Neural cell (in vitro differentiated cells): Measurements from ENCODE around the gene ABCB10. TPM values are rescaled to one million over a fixed set of nuclear protein-coding genes. Genes with fewer than 3 reads are reported as not detected.
"Not testable (repeated sequence)": the region's sequence is repeated elsewhere in the genome, so short reads cannot be mapped to it uniquely, and the experiment has no call there.

Source experiments
- H2AFZ ChIP-seq: fragments of 200-600, 300-800 bp; sonication (generic), shearing (Covaris generic); 2 replicates; pipeline ENCODE4 v1.6.0; 2014; ENCODE audit warnings: low read depth, mild to moderate bottlenecking, antibody characterized with exemption, low read length, moderate library complexity
- H3F3A ChIP-seq: fragments of 200-600 bp; shearing (Covaris generic); 2 replicates; pipeline ENCODE4 v1.6.1; 2016; ENCODE audit warnings: mild to moderate bottlenecking, moderate library complexity, mixed read lengths, antibody characterized with exemption, low read length; ENCODE audit not compliant: insufficient read depth, poor library complexity, severe bottlenecking
- H3K27ac ChIP-seq: fragments of 200-600, 300-800 bp; sonication (generic), shearing (Covaris generic); 2 replicates; pipeline ENCODE4 v1.5.1; 2014; ENCODE audit warnings: mild to moderate bottlenecking, low read length, moderate library complexity
- H3K27me3 ChIP-seq: fragments of 300-800, 200-600 bp; sonication (generic), shearing (Covaris generic); 2 replicates; pipeline ENCODE4 v1.6.0; 2014; ENCODE audit warnings: mild to moderate bottlenecking, low read depth, low read length, moderate library complexity; ENCODE audit not compliant: insufficient read depth
- H3K36me3 ChIP-seq: fragments of 300-800, 200-600 bp; sonication (generic), shearing (Covaris generic); 2 replicates; pipeline ENCODE4 v1.5.1; 2014; ENCODE audit warnings: mild to moderate bottlenecking, antibody characterized with exemption, low read length, moderate library complexity; ENCODE audit not compliant: insufficient read depth
- H3K4me2 ChIP-seq: fragments of 300-800, 200-600 bp; sonication (generic), shearing (Covaris generic); 2 replicates; pipeline ENCODE4 v1.6.0; 2014; ENCODE audit warnings: mild to moderate bottlenecking, low read length
- H3K4me3 ChIP-seq: fragments of 300-800, 200-600 bp; sonication (generic), shearing (Covaris generic); 2 replicates; pipeline ENCODE4 v1.5.1; 2014; ENCODE audit warnings: mild to moderate bottlenecking, low read length, moderate library complexity
- H3K79me2 ChIP-seq: fragments of 200-600 bp; shearing (Covaris generic); replicated peaks from 2 replicates; pipeline ENCODE4 v1.6.0; 2014; ENCODE audit warnings: mild to moderate bottlenecking, low read length, moderate library complexity; ENCODE audit not compliant: insufficient read depth
- H3K9ac ChIP-seq: fragments of 300-800, 200-600 bp; sonication (generic), shearing (Covaris generic); 2 replicates; pipeline ENCODE4 v1.6.1; 2016; ENCODE audit warnings: mild to moderate bottlenecking, low read length, mixed read lengths
- H3K9me2 ChIP-seq: fragments of 200-600 bp; shearing (Covaris generic); 2 replicates; pipeline ENCODE4 v1.6.1; 2016; ENCODE audit warnings: mild to moderate bottlenecking, low read length, mixed read lengths; ENCODE audit not compliant: insufficient read depth
- H3K9me3 ChIP-seq: fragments of 200-600, 300-800 bp; sonication (generic), shearing (Covaris generic); 2 replicates; pipeline ENCODE4 v1.6.1; 2016; ENCODE audit warnings: mild to moderate bottlenecking, mixed run types, low read length, moderate library complexity, mixed read lengths
- H4K20me1 ChIP-seq: fragments of 200-600 bp; shearing (Covaris generic); 2 replicates; pipeline ENCODE4 v1.6.1; 2016; ENCODE audit warnings: mild to moderate bottlenecking, mixed run types; ENCODE audit not compliant: insufficient read depth
- EP300 ChIP-seq: fragments of 450-650 bp; conservative IDR thresholded peaks from 2 replicates; pipeline ENCODE4 v1.6.1; 2014; ENCODE audit warnings: antibody characterized with exemption, mild to moderate bottlenecking, moderate library complexity; ENCODE audit not compliant: poor library complexity, severe bottlenecking
- EZH2 ChIP-seq: fragments of 200-600, 300-800 bp; shearing (Covaris generic), sonication (generic); IDR thresholded peaks from 2 replicates; pipeline ENCODE4 v1.6.1; 2014; ENCODE audit warnings: antibody characterized with exemption, low read length, borderline replicate concordance, mild to moderate bottlenecking; ENCODE audit not compliant: insufficient read depth, poor library complexity, severe bottlenecking
- MXI1 ChIP-seq: fragments of 450-650 bp; conservative IDR thresholded peaks from 2 replicates; pipeline ENCODE4 v1.6.1; 2014; ENCODE audit warnings: antibody characterized with exemption, mild to moderate bottlenecking; ENCODE audit not compliant: poor library complexity, severe bottlenecking
- POLR2AphosphoS5 ChIP-seq: IDR thresholded peaks from 2 replicates; pipeline ENCODE4 v1.6.1; 2012
- RAD21 ChIP-seq: fragments of 450-650 bp; conservative IDR thresholded peaks from 2 replicates; pipeline ENCODE4 v1.6.1; 2014; ENCODE audit warnings: antibody characterized with exemption, mild to moderate bottlenecking, moderate library complexity
- SMC3 ChIP-seq: fragments of 450-650 bp; conservative IDR thresholded peaks from 2 replicates; pipeline ENCODE4 v1.6.1; 2014; ENCODE audit warnings: antibody characterized with exemption, mild to moderate bottlenecking, moderate library complexity; ENCODE audit not compliant: poor library complexity
- TAF1 ChIP-seq: IDR thresholded peaks from 2 replicates; pipeline ENCODE4 v1.6.1; 2012; ENCODE audit warnings: low read depth
- polyA plus RNA-seq: library from polyadenylated mRNA; depleted of rRNA; stranded (reverse); fragments of >200 nt; gene quantifications from 2 replicates; pipeline ENCODE4 v1.2.3, GENCODE V29; 2014
- TF ChIP-seq, protein P1 (sequence below): IDR thresholded peaks from 2 replicates; pipeline ENCODE4 v1.6.1; 2012; ENCODE audit warnings: borderline replicate concordance
- TF ChIP-seq, protein P2 (sequence below): fragments of 450-650 bp; IDR thresholded peaks from 2 replicates; pipeline ENCODE4 v1.5.1; 2014; ENCODE audit warnings: antibody characterized with exemption, mild to moderate bottlenecking, moderate library complexity; ENCODE audit not compliant: poor library complexity, severe bottlenecking

Gene ABCB10
- polyA plus RNA-seq, 1 donor from 2014 or later = 31.4 TPM

DNA sequence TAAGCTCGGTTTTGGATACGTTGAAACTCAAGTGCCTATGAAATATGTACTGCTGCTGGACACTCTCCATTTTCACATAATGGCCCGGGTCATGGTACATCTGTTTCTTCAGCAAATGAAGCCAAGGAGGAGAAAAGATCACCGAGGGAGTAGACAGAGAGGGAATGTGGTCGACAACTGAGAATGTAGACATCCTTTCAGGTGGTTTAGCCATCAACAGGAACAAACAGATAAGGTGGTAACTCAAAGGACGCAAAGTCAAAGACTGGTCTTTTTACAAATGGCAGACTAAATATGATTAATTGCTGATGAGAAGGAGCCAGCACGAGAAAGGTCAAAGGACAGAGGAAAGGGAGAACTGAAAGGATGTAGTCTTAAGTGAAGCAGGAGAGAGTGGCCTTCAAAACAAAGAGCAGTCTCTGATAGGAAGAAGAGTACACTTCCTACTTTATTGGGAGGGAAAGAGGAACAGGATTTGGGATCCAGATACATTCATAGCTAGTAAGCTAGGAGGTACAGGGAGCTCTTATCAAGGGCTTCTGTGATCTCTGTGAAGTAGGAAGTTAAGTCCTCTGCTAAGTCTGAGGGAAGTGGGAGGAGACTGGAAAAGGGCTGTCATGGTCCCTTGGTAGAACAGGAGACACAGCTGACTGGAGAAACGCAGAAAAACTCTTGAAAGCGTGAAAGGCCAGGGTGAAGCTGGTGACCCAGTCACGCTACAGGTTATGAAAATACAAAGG lies 78.7 kb downstream of the ABCB10 start:
- Histone ChIP-seq H3K9me2 (no peaks in the 10 kb centered on the region), H3K79me2 (no peaks in the 10 kb centered on the region), H3K27me3 (no peaks in the 10 kb centered on the region), H3K27ac (no peak overlapping the region), H2AFZ (no peak overlapping the region), H3K36me3 (no peaks in the 10 kb centered on the region), H3K9ac (no peak overlapping the region), H3K4me2 (no peak overlapping the region), H3F3A (no peaks in the 10 kb centered on the region), H3K4me3 (no peak overlapping the region), H3K9me3 (no peaks in the 10 kb centered on the region), H4K20me1 (no peaks in the 10 kb centered on the region)
- TF ChIP-seq POLR2AphosphoS5 (no peak), EZH2 (no peak), TAF1 (no peak), RAD21 (no peak), SMC3 (no peak), EP300 (no peak), MXI1 (no peak)
- TF ChIP-seq, protein P1, sequence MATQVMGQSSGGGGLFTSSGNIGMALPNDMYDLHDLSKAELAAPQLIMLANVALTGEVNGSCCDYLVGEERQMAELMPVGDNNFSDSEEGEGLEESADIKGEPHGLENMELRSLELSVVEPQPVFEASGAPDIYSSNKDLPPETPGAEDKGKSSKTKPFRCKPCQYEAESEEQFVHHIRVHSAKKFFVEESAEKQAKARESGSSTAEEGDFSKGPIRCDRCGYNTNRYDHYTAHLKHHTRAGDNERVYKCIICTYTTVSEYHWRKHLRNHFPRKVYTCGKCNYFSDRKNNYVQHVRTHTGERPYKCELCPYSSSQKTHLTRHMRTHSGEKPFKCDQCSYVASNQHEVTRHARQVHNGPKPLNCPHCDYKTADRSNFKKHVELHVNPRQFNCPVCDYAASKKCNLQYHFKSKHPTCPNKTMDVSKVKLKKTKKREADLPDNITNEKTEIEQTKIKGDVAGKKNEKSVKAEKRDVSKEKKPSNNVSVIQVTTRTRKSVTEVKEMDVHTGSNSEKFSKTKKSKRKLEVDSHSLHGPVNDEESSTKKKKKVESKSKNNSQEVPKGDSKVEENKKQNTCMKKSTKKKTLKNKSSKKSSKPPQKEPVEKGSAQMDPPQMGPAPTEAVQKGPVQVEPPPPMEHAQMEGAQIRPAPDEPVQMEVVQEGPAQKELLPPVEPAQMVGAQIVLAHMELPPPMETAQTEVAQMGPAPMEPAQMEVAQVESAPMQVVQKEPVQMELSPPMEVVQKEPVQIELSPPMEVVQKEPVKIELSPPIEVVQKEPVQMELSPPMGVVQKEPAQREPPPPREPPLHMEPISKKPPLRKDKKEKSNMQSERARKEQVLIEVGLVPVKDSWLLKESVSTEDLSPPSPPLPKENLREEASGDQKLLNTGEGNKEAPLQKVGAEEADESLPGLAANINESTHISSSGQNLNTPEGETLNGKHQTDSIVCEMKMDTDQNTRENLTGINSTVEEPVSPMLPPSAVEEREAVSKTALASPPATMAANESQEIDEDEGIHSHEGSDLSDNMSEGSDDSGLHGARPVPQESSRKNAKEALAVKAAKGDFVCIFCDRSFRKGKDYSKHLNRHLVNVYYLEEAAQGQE = no peak
- TF ChIP-seq, protein P2, sequence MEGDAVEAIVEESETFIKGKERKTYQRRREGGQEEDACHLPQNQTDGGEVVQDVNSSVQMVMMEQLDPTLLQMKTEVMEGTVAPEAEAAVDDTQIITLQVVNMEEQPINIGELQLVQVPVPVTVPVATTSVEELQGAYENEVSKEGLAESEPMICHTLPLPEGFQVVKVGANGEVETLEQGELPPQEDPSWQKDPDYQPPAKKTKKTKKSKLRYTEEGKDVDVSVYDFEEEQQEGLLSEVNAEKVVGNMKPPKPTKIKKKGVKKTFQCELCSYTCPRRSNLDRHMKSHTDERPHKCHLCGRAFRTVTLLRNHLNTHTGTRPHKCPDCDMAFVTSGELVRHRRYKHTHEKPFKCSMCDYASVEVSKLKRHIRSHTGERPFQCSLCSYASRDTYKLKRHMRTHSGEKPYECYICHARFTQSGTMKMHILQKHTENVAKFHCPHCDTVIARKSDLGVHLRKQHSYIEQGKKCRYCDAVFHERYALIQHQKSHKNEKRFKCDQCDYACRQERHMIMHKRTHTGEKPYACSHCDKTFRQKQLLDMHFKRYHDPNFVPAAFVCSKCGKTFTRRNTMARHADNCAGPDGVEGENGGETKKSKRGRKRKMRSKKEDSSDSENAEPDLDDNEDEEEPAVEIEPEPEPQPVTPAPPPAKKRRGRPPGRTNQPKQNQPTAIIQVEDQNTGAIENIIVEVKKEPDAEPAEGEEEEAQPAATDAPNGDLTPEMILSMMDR = no peak

DNA sequence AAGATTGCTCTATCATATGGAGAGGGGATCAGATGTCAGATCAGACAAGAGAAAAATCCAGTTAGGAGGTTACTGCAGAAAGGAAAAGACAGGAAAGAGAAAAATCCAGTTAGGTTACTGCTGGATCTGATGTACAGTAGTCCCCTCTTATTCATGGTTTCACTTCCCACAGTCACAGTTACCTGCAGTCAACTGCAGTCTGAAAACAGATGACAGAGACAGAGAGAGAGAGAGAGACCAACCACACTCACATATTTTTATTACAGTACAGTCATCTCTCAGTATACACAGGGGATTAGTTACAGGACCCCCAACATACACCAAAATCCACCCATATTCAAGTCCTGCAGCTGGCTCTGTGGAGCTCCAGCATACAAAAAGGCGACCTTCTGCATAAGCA lies 79.7 kb downstream of the ABCB10 start:
- Histone ChIP-seq H3K79me2 (no peaks in the 10 kb centered on the region), H3K9me2 (no peaks in the 10 kb centered on the region), H3K36me3 (no peaks in the 10 kb centered on the region), H3K4me3 (no peak overlapping the region), H3K4me2 (no peak overlapping the region), H2AFZ (no peak overlapping the region), H3K27ac (no peak overlapping the region), H3K27me3 (no peaks in the 10 kb centered on the region), H3K9ac (no peak overlapping the region), H3K9me3 (no peaks in the 10 kb centered on the region), H3F3A (no peaks in the 10 kb centered on the region), H4K20me1 (no peaks in the 10 kb centered on the region)
- TF ChIP-seq TAF1 = no peak
- TF ChIP-seq, protein P2 = no peak
- TF ChIP-seq SMC3 = no peak
- TF ChIP-seq, protein P1 = no peak
- TF ChIP-seq POLR2AphosphoS5 = no peak
- TF ChIP-seq RAD21 = no peak
- no peak for TF ChIP-seq EP300
- TF ChIP-seq EZH2 = no peak
- no peak for TF ChIP-seq MXI1

DNA sequence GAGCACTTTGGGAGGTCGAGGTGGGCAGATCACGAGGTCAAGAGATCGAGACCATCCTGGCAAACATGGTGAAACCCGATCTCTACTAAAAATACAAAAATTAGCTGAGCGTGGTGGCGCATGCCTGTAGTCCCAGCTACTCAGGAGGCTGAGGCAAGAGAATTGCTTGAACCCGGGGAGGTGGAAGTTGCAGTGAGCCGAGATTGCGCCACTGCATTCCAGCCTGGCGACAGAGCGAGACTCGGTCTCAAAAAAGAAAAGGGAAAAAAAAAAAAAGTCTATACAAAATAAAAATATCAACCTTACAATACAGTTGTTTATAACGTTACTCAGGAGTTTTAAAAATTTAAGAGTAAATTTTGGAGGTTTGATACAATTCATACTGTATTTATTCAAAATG lies 82.6 kb downstream of the ABCB10 start:
- H2AFZ ChIP-seq, H3K27me3 ChIP-seq, H4K20me1 ChIP-seq, H3K9ac ChIP-seq, H3K9me3 ChIP-seq, H3K79me2 ChIP-seq, H3K27ac ChIP-seq, H3K36me3 ChIP-seq, H3K4me3 ChIP-seq, H3F3A ChIP-seq, H3K4me2 ChIP-seq, H3K9me2 ChIP-seq: not testable (repeated sequence)
